Measurements from ENCODE around the gene ANKS1A. TPM values are rescaled to one million over a fixed set of nuclear protein-coding genes. Genes with fewer than 3 reads are reported as not detected.

ANKS1A gene
- total RNA-seq, 1 experiment from 2014 or later = 14.4 TPM

- BruUV-seq (replicated peaks) = no TSS peak
- Histone ChIP-seq H3K9me3 (ENCODE audit: control insufficient read depth, insufficient read depth, low read depth, low read length) (no peaks in the 10 kb centered on the region), H3K36me3 (ENCODE audit: control insufficient read depth, insufficient read depth, low read length) (no peaks in the 10 kb centered on the region), H3K27me3 (ENCODE audit: control insufficient read depth, insufficient read depth, low read length) (no peaks in the 10 kb centered on the region), H3K27ac (ENCODE audit: low read length) (no peak overlapping the region), H3K4me3 (ENCODE audit: low read depth in 2 of 2, low read length in 2 of 2) (no peak overlapping the region), H3K4me1 (ENCODE audit: control insufficient read depth, insufficient read depth, low read length) (0 out of 2 replicates have a peak, but pooled peaks cover 9% of the 10 kb centered on the region)
- no peak for DNase-seq (ENCODE audit: low read depth, low spot score)
- no peak for ATAC-seq
- POLR2A ChIA-PET = no interaction called here
- CTCF ChIA-PET = no interaction called here
- intact Hi-C loops (cut with micrococcal nuclease; ENCODE audit: unreplicated experiment) = no loop called here
- TF ChIP-seq REST (IDR thresholded peaks at IDR 0.05; ENCODE audit: insufficient read depth in 1 of 2, low read depth in 2 of 2, low read length in 1 of 2) (no peak), TCF7L2 (IDR thresholded peaks at IDR 0.05; ENCODE audit: low read depth, low read length) (no peak)
- in situ Hi-C loops (cut with HindIII; ENCODE audit: low pct_unique_long_range_greater_than_20kb, low sequenced_read_pairs) = no loop called here
These were observed 22.8 kb downstream of the ANKS1A start for GRCh38 chr6:34911822-34912221.

GRCh38 chr6:34912715-34913464 lies 23.8 kb downstream of the ANKS1A start:
- intact Hi-C loops (cut with micrococcal nuclease; ENCODE audit: unreplicated experiment) (no loop called here), in situ Hi-C loops (cut with HindIII; ENCODE audit: low pct_unique_long_range_greater_than_20kb, low sequenced_read_pairs) (no loop called here)
- H3K4me3 ChIP-seq (ENCODE audit: low read depth in 2 of 2, low read length in 2 of 2) = no peak overlapping the region
- H3K9me3 ChIP-seq (ENCODE audit: control insufficient read depth, insufficient read depth, low read depth, low read length) = no peaks in the 10 kb centered on the region
- ChIA-PET POLR2A (no interaction called here), CTCF (no interaction called here)
- DNase-seq (ENCODE audit: low read depth, low spot score) (no peak), ATAC-seq (0 out of 2 replicates have a peak, but pooled peaks have one; percentile 60)
- no peak overlapping the region for H3K27ac ChIP-seq (ENCODE audit: low read length)
- TF ChIP-seq TCF7L2 (IDR thresholded peaks at IDR 0.05; ENCODE audit: low read depth, low read length) (no peak), REST (IDR thresholded peaks at IDR 0.05; ENCODE audit: insufficient read depth in 1 of 2, low read depth in 2 of 2, low read length in 1 of 2) (no peak), SIN3A (IDR thresholded peaks at IDR 0.05; ENCODE audit: borderline replicate concordance, insufficient read depth, low read depth, low read length) (no peak), POLR2AphosphoS5 (IDR thresholded peaks at IDR 0.05; ENCODE audit: low read depth, low read length) (no peak), CTCF (IDR thresholded peaks at IDR 0.05) (no peak)
- H3K36me3 ChIP-seq (ENCODE audit: control insufficient read depth, insufficient read depth, low read length) = no peaks in the 10 kb centered on the region
- no peaks in the 10 kb centered on the region for H3K27me3 ChIP-seq (ENCODE audit: control insufficient read depth, insufficient read depth, low read length)
- H3K4me1 ChIP-seq (ENCODE audit: control insufficient read depth, insufficient read depth, low read length) = 0 out of 2 replicates have a peak, but pooled peaks cover 9% of the 10 kb centered on the region
- BruUV-seq (replicated peaks) = no TSS peak
